Left renal cortex interstitium (tissue), 4 donors: Measurements from ENCODE around the gene GPC5. TPM values are rescaled to one million over a fixed set of nuclear protein-coding genes. Genes with fewer than 3 reads are reported as not detected.
"Not testable (repeated sequence)": the region's sequence is repeated elsewhere in the genome, so short reads cannot be mapped to it uniquely, and the experiment has no call there.

Experiments used
- DNase-seq, 4 donors: peaks; one replicate each; pipeline ENCODE4 v3.0.0-alpha.2; 2013; ENCODE audit warnings: low read depth in 4 of 4, low spot score in 2 of 4, missing footprints in 1 of 4
- polyA plus RNA-seq, 4 donors: library from polyadenylated mRNA; unstranded; fragments of 120-200 nt; gene quantifications; one replicate each; pipeline ENCODE4 v1.2.1, GENCODE V29; 2013; ENCODE audit not compliant: insufficient read length in 4 of 4

The GPC5 gene
- polyA plus RNA-seq, 4 donors, result 3.1 to 8.6 (median 3.8) TPM

- DNase-seq, result no peak
Observed at GRCh38 chr13:92658293-92658692, 1259.9 kb downstream of the GPC5 start.

GRCh38 chr13:92661406-92661805 is 1263.0 kb downstream of the GPC5 start:
- no peak for DNase-seq

DNA sequence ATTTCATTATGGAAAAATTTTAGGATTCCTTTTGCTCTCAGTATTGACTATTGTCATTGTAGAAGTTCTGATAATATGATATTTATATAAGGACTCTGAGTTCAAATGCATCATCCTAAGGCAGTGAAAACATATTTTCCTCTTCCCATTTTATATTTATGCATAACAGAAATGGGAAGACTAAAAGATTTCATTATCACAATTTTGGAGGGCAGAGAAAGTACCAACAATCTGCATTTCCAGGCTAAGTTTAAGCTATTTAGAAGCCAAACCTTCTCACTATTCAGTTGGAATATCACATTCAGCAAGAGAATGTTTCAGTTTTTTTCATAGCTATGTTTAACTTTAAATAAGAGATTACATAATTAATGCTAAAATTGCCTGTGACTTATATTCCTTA is 1269.7 kb downstream of the GPC5 start:
- no peak for DNase-seq

DNA sequence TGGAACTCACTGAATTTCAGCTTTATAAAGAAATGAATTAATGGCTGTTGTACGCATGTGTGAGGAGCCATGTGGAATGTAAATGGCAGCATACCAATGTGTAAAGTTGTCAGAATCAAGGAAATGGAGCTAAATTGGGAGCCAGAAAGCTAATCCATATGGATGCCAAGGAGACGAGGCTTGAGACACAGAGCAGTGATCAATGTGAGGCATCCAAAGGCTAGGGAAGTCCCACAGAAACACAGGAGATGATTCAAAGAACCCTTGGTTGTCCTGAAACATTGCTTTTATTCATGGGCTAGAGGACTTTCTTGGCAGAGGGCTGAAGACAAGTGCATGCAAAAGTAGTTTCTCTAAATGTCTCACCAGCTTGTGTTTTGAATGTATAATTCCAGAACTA is 1271.7 kb downstream of the GPC5 start:
- DNase-seq, result no peak

- no peak for DNase-seq
Observed at GRCh38 chr13:92671821-92672220, 1273.4 kb downstream of the GPC5 start.

- DNase-seq, result no peak
Observed at GRCh38 chr13:92676246-92676645, 1277.8 kb downstream of the GPC5 start.

GRCh38 chr13:92677571-92677970 is 1279.2 kb downstream of the GPC5 start:
- DNase-seq, result no peak

DNA sequence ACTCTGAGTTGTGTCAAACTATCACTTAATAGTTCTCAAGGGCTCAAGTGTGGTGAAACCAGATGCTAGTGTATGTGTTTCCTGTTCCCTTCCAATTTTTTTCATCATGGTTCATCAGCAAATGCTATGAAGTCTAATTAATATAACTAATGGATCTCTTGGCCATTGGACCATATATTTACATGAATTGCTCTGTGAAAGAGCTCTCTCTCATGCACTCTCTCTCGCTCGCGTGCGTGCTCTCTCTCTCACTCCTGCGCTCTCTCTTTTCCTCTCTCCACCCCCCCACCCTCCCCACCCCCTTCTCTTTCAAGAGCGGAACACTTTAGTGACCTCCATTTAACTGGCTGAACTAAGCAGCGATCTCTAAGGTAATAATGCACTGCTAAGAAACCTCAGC is 1281.2 kb downstream of the GPC5 start:
- no peak for DNase-seq

- no peak for DNase-seq
Observed at GRCh38 chr13:92681239-92681638, 1282.8 kb downstream of the GPC5 start.

GRCh38 chr13:92682832-92683517 is 1284.6 kb downstream of the GPC5 start:
- DNase-seq, result no peak

DNA sequence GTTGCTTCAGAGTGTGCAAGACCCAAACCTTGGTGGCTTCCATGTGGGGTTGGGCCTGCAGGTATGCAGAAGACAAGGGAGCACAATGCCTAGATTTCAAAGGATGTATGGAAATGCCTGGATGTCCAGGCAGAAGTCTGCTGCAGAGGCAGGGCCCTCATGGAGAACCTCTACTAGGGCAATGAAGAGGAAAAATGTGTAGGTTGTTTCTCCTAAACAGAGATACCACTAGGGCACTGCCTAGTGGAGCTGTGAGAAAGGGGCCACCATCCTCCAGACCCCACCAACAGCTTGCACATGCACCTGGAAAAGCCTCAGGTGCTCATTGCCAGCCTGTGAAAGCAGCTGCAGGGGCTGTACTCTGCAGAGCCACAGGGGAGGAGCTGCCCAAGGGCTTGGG is 1295.6 kb downstream of the GPC5 start:
- no peak for DNase-seq

GRCh38 chr13:92695827-92696226 is 1297.4 kb downstream of the GPC5 start:
- not testable (repeated sequence) for DNase-seq

- DNase-seq, result no peak
Observed at GRCh38 chr13:92716749-92717148, 1318.3 kb downstream of the GPC5 start.

DNA sequence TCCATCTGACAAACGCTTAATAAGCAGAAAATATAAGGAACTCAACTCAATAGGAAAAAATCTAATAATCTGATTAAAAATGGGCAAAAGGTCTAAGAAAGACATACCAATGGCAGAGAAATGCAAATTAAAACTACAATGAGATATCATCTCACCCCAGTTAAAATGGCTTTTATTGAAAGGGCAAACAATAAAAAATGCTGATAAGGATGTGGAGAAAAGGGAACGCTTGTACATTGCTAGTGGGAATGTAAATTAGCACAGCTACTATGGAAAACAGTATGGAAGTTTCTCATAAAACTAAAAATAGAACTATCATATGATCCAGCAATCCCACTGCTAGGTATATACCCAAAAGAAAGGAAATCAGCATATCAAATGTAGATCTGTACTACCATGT is 1319.4 kb downstream of the GPC5 start:
- DNase-seq, result no peak

GRCh38 chr13:92719868-92720267 is 1321.4 kb downstream of the GPC5 start:
- no peak for DNase-seq

DNA sequence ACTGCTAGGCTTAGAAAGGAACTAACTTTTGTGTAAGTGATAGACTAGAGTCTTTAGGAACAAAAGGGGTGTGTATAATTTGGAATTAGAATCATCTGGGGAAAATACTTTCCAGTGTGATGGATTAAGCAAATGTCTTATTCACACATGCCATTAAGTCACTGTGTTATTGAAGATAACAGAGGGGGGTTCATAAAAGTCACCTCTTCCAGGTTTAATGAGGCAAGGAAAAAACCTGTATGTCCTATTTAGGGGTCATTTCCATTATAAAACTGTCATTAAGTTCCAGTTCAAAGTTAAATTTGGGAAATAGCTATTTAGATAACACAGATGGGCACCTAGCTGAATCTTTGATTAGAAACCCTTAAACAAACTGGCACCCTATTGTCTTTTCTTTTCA is 1323.2 kb downstream of the GPC5 start:
- no peak for DNase-seq

- DNase-seq, result no peak
Observed at GRCh38 chr13:92727118-92727517, 1328.7 kb downstream of the GPC5 start.

GRCh38 chr13:92734068-92734467 is 1335.6 kb downstream of the GPC5 start:
- no peak for DNase-seq

DNA sequence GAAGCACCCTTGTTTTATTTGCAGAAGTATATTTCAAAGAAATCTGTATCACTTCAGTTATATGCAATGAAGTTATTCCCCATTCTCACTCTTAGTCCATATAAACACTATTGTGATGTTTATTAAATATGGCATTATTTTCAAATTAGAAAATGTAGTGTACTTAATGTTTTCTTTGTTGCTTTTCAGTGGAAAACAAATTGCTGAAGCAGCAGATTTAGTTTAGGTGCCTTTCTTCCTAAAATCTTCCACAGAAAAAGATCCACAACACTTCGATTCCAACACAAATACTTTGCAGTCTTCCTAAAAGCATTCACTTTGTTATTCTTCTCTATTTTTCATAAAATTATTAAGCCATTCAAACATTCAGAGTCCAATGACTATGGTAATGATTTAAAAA is 1336.1 kb downstream of the GPC5 start:
- no peak for DNase-seq

DNA sequence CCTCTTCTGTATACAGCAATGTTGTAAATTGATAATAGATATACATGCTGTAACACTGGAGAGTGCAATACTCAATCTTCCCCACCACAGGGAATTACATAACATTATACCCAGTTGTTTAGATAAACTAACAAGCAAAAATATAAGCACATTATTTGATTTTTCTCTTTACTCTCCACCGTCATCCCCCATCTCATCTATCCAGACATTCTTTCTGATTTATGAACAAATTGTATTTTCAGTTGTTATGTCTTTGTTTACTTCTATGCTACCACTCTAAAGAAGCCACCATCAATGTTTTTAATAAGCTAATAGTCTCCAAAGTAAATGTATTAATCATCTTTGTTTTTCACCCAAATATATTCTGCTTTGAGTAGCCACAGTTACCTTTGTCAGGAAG is 1337.5 kb downstream of the GPC5 start:
- DNase-seq, result no peak

DNA sequence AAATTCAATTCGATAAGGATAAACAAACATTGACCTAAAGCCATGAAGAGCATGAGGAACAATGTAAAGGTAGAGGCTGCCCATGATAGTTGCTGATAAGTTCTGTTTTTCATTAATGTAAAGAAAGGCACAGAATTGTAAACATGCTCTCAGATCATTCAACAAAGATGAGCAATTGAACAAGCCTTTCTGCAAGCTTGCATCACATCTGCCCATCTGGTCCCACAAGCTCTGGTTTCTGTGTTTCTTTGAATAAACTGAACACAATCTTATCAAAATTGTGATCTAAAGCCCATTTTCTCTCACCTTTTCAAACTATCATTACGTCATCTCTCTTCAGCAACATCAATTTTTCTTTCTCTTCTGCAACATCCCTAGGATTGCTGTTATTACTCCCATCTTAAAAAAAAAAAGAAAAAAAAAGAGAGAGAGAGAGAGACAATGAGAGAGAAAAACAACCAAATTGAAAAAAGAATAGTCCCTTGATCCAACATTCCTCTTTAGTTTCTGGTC is 1340.9 kb downstream of the GPC5 start:
- DNase-seq, result no peak

DNA sequence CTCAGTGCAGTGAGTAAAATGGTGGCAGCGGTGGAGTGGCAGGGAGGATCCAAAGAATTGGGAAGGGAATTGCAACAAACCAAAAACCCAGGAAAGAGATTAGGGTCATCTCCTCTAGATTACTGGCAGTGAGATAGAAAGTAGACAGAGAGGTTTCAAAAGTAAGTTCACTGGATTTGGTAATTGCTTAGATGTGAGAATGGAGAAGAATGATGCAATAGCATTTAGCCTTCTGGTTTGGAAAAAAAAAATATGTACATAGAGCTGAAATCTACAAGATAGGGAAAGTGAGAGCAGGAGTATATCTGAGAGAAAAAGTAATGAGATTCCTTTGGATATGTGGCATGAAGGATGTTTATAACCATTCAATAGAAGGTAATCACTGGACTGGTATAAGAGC is 1345.6 kb downstream of the GPC5 start:
- DNase-seq, result no peak

DNA sequence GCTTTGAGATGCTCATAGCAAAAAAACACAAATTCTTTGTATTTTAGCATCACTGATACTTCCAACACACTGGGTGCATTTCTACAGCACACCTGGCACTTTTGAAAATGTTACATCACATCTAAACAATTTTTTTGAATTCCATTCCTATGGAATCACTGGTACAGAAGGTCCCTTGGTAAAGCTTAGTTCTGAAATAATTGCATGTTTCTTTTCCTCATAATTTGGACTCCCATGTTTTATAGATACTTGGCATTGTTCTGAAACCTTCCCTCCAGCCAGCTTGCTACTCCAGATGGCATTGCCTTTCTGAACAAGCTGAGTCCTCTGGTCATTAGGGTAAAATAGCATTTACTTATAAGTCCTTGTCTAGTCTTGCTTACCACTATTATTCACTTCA is 1346.8 kb downstream of the GPC5 start:
- DNase-seq, result no peak
